Neural progenitor cell (in vitro differentiated cells): ENCODE results near the gene EIF5A2. TPM values are rescaled to one million over a fixed set of nuclear protein-coding genes. Genes with fewer than 3 reads are reported as not detected.

ENCODE experiments used
- DNase-seq: peaks from one replicate; pipeline ENCODE4 v3.0.0-alpha.2; 2016; ENCODE audit warnings: low spot score
- H2AFZ ChIP-seq: fragments of 200-600 bp; sonication (generic); replicated peaks from 2 replicates; pipeline ENCODE4 v1.6.1; 2016; ENCODE audit warnings: antibody characterized with exemption
- H3F3A ChIP-seq: fragments of 200-600 bp; sonication (generic); 2 replicates; pipeline ENCODE4 v1.6.1; 2016; ENCODE audit warnings: antibody characterized with exemption, low read depth
- H3K27ac ChIP-seq: fragments of 200-600 bp; sonication (generic); 2 replicates; pipeline ENCODE4 v1.5.1; 2016; ENCODE audit warnings: mild to moderate bottlenecking
- H3K27me3 ChIP-seq: fragments of 200-600 bp; sonication (generic); 2 replicates; pipeline ENCODE4 v1.6.1; 2016; ENCODE audit warnings: mild to moderate bottlenecking, moderate library complexity
- H3K36me3 ChIP-seq: fragments of 200-600 bp; sonication (generic); 2 replicates; pipeline ENCODE4 v1.5.1; 2016
- H3K4me1 ChIP-seq: fragments of 200-600 bp; sonication (generic); 2 replicates; pipeline ENCODE4 v1.6.1; 2016; ENCODE audit warnings: mixed run types
- H3K4me2 ChIP-seq: fragments of 200-600 bp; sonication (generic); 2 replicates; pipeline ENCODE4 v1.6.1; 2016
- H3K4me3 ChIP-seq: fragments of 200-600 bp; sonication (generic); 2 replicates; pipeline ENCODE4 v1.5.1; 2016
- H3K79me2 ChIP-seq: fragments of 200-600 bp; sonication (generic); 2 replicates; pipeline ENCODE4 v1.6.1; 2016; ENCODE audit warnings: low read depth
- H3K9ac ChIP-seq: fragments of 200-600 bp; sonication (generic); 2 replicates; pipeline ENCODE4 v1.6.1; 2016
- H3K9me3 ChIP-seq: fragments of 200-600 bp; sonication (generic); 2 replicates; pipeline ENCODE4 v1.5.1; 2016; ENCODE audit warnings: low read depth
- H4K20me1 ChIP-seq: fragments of 200-600 bp; sonication (generic); 2 replicates; pipeline ENCODE4 v1.6.1; 2016; ENCODE audit warnings: low read depth
- H3K27ac Mint-ChIP-seq: 3 replicates; pipeline ENCODE4 v1.8.0; 2021; ENCODE audit warnings: mixed read lengths
- H3K27me3 Mint-ChIP-seq: 2 replicates; pipeline ENCODE4 v1.8.0; 2022; ENCODE audit warnings: low read depth, mild to moderate bottlenecking, inconsistent platforms, moderate library complexity, mixed read lengths; ENCODE audit not compliant: insufficient read depth
- H3K36me3 Mint-ChIP-seq: 3 replicates; pipeline ENCODE4 v1.8.0; 2021; ENCODE audit warnings: mixed read lengths
- H3K4me1 Mint-ChIP-seq: 3 replicates; pipeline ENCODE4 v1.8.0; 2021; ENCODE audit warnings: mixed read lengths
- H3K4me3 Mint-ChIP-seq: 3 replicates; pipeline ENCODE4 v1.8.0; 2021; ENCODE audit warnings: mild to moderate bottlenecking, moderate library complexity, mixed read lengths
- H3K9me3 Mint-ChIP-seq: 3 replicates; pipeline ENCODE4 v1.8.0; 2020; ENCODE audit warnings: mixed read lengths
- CTCF ChIP-seq: fragments of 200-600 bp; sonication (generic); IDR thresholded peaks from 2 replicates; pipeline ENCODE4 v1.5.1; 2017; ENCODE audit warnings: antibody characterized with exemption, mild to moderate bottlenecking
- EZH2 ChIP-seq: fragments of 200-600 bp; sonication (generic); IDR thresholded peaks from 2 replicates; pipeline ENCODE4 v1.6.1; 2017; ENCODE audit warnings: antibody characterized with exemption, mild to moderate bottlenecking, moderate library complexity
- EZH2phosphoT487 ChIP-seq: fragments of 200-600 bp; sonication (generic); IDR thresholded peaks from 2 replicates; pipeline ENCODE4 v1.6.1; 2017; ENCODE audit warnings: antibody characterized with exemption
- total RNA-seq: library from RNA; depleted of rRNA; stranded (reverse); fragments of >200 nt; gene quantifications from 2 replicates; pipeline ENCODE4 v1.2.3, GENCODE V29; 2015; ENCODE audit warnings: low replicate concordance

EIF5A2 gene
- total RNA-seq, 1 donor from 2014 or later: 6.6 TPM

- H3K9ac ChIP-seq: no peak overlapping the region
- no peaks in the 10 kb centered on the region for H3K9me3 ChIP-seq
- Mint-ChIP-seq H3K4me3 (no peak overlapping the region), H3K36me3 (peaks cover 16% of the 10 kb centered on the region), H3K4me1 (peaks cover 9% of the 10 kb centered on the region), H3K9me3 (no peaks in the 10 kb centered on the region), H3K27ac (no peak overlapping the region), H3K27me3 (peaks cover 2% of the 10 kb centered on the region)
- H3K4me1 ChIP-seq: peaks cover 8% of the 10 kb centered on the region
- H3K27ac ChIP-seq: no peak overlapping the region
- H4K20me1 ChIP-seq: peaks cover 13% of the 10 kb centered on the region
- no peaks in the 10 kb centered on the region for H3K27me3 ChIP-seq
- H3K4me2 ChIP-seq: no peak overlapping the region
- H3K36me3 ChIP-seq: peaks cover 21% of the 10 kb centered on the region
- peaks cover 37% of the 10 kb centered on the region for H3F3A ChIP-seq
- H3K4me3 ChIP-seq: no peak overlapping the region
- no peak overlapping the region for H2AFZ ChIP-seq
- no peak for DNase-seq
- no peak for TF ChIP-seq CTCF
- TF ChIP-seq EZH2: no peak
- no peak for TF ChIP-seq EZH2phosphoT487
- H3K79me2 ChIP-seq: peaks cover 9% of the 10 kb centered on the region
Measured at GRCh38 chr3:170862618-170863374, 45.6 kb downstream of the EIF5A2 start.

DNA sequence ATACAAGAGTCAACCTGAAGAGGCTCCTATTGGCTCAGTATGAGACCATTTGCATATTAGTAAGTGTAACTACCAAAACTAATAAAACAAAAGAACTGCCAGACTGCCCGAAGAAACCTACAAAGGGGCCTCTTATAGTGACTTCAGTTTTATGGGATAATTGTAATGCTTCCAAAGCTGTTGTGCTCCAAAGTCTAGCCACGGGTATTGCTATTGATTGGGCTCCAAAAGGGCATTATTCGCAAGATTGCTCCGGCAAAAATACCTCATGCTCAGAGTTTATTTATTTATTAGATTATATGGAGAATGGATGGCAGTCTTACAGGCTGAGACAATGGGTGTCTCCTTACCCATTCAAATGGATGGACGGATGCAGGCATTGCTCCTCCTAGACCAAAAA is 49.8 kb downstream of the EIF5A2 start:
- Histone ChIP-seq H3K27me3 (no peaks in the 10 kb centered on the region), H3K4me1 (no peaks in the 10 kb centered on the region), H3K4me2 (no peak overlapping the region), H3K36me3 (no peaks in the 10 kb centered on the region), H3K9me3 (no peaks in the 10 kb centered on the region), H4K20me1 (no peaks in the 10 kb centered on the region), H3K4me3 (no peak overlapping the region), H3F3A (no peaks in the 10 kb centered on the region), H2AFZ (no peak overlapping the region), H3K79me2 (no peaks in the 10 kb centered on the region), H3K27ac (no peak overlapping the region), H3K9ac (no peak overlapping the region)
- TF ChIP-seq EZH2phosphoT487 (no peak), EZH2 (no peak), CTCF (no peak)
- Mint-ChIP-seq H3K9me3 (no peaks in the 10 kb centered on the region), H3K27me3 (peaks cover 2% of the 10 kb centered on the region), H3K4me1 (peaks cover 5% of the 10 kb centered on the region), H3K36me3 (no peaks in the 10 kb centered on the region), H3K4me3 (no peak overlapping the region), H3K27ac (no peak overlapping the region)
- DNase-seq: no peak

DNA sequence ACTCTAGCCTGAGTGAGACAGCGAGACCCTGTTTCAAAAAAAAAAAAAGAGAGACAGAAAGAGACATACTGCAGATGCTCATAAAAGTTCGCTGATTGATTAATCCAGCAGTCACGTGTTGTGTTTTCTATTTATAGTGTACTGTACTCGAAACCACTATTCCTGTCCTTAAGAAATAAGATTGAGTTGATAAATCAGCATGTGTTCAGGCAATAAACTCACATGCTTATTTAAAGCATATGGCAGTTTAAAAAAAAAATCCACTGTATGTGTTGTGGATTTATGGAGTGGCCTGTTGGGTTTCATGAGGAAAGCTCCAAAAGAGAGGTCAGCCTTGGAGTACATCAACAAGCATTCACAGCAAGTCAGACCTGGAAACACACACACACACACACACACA is 56.1 kb downstream of the EIF5A2 start:
- H3K27me3 ChIP-seq: no peaks in the 10 kb centered on the region
- H3K79me2 ChIP-seq: no peaks in the 10 kb centered on the region
- no peak overlapping the region for H3K27ac ChIP-seq
- no peak overlapping the region for H3K4me2 ChIP-seq
- H3K9me3 ChIP-seq: no peaks in the 10 kb centered on the region
- Mint-ChIP-seq H3K36me3 (no peaks in the 10 kb centered on the region), H3K4me3 (no peak overlapping the region), H3K9me3 (no peaks in the 10 kb centered on the region), H3K4me1 (no peaks in the 10 kb centered on the region), H3K27ac (no peak overlapping the region), H3K27me3 (peaks cover 3% of the 10 kb centered on the region)
- TF ChIP-seq CTCF (no peak), EZH2 (no peak), EZH2phosphoT487 (no peak)
- H3K4me1 ChIP-seq: no peaks in the 10 kb centered on the region
- H3K36me3 ChIP-seq: no peaks in the 10 kb centered on the region
- H4K20me1 ChIP-seq: no peaks in the 10 kb centered on the region
- no peaks in the 10 kb centered on the region for H3F3A ChIP-seq
- no peak overlapping the region for H3K4me3 ChIP-seq
- no peak overlapping the region for H2AFZ ChIP-seq
- H3K9ac ChIP-seq: no peak overlapping the region
- no peak for DNase-seq
